Erythroblast (primary cell): ENCODE results near the gene KDM2A.

Experiments used
- GATA1 ChIP-seq: IDR thresholded peaks from 2 replicates; pipeline ENCODE4 v1.6.1; 2011; ENCODE audit warnings: low read depth, mild to moderate bottlenecking, control low read depth, low read length, moderate library complexity
- POLR2A ChIP-seq: IDR thresholded peaks from 2 replicates; pipeline ENCODE4 v1.6.1; 2011; ENCODE audit warnings: mild to moderate bottlenecking, low read length

GRCh38 chr11:67268081-67268961 lies 149.3 kb downstream of the KDM2A start:
- TF ChIP-seq POLR2A (no peak), GATA1 (no peak)
